Hepatocyte (in vitro differentiated cells): ENCODE results near the gene KMT2D. TPM values are rescaled to one million over a fixed set of nuclear protein-coding genes. Genes with fewer than 3 reads are reported as not detected.

Source experiments
- DNase-seq: peaks from one replicate; pipeline ENCODE4 v3.0.0-alpha.2; 2016; ENCODE audit warnings: low spot score
- H2AFZ ChIP-seq: fragments of 200-600 bp; sonication (generic); 2 replicates; pipeline ENCODE4 v1.6.0; 2016; ENCODE audit warnings: antibody characterized with exemption, mild to moderate bottlenecking
- H3K27ac ChIP-seq: fragments of 200-600 bp; sonication (generic); 2 replicates; pipeline ENCODE4 v1.5.1; 2016; ENCODE audit warnings: mild to moderate bottlenecking
- H3K27me3 ChIP-seq: fragments of 200-600 bp; sonication (generic); 2 replicates; pipeline ENCODE4 v1.6.1; 2016
- H3K36me3 ChIP-seq: fragments of 200-600 bp; sonication (generic); replicated peaks from 2 replicates; pipeline ENCODE4 v1.5.1; 2016; ENCODE audit warnings: low read depth; ENCODE audit not compliant: insufficient read depth
- H3K4me1 ChIP-seq: fragments of 200-600 bp; sonication (generic); 2 replicates; pipeline ENCODE4 v1.5.1; 2016; ENCODE audit warnings: mild to moderate bottlenecking, moderate library complexity; ENCODE audit not compliant: insufficient read depth
- H3K4me2 ChIP-seq: fragments of 200-600 bp; sonication (generic); 2 replicates; pipeline ENCODE4 v1.6.0; 2016
- H3K4me3 ChIP-seq: fragments of 200-600 bp; sonication (generic); 2 replicates; pipeline ENCODE4 v1.5.1; 2016; ENCODE audit warnings: mild to moderate bottlenecking
- H3K79me2 ChIP-seq: fragments of 200-600 bp; sonication (generic); 2 replicates; pipeline ENCODE4 v1.6.0; 2017; ENCODE audit warnings: mild to moderate bottlenecking
- H3K9me2 ChIP-seq: fragments of 200-600 bp; sonication (generic); replicated peaks from 2 replicates; pipeline ENCODE4 v1.6.0; 2017; ENCODE audit warnings: mild to moderate bottlenecking; ENCODE audit not compliant: insufficient read depth
- H3K9me3 ChIP-seq: fragments of 200-600 bp; sonication (generic); 2 replicates; pipeline ENCODE4 v1.5.1; 2016; ENCODE audit warnings: low read depth, mild to moderate bottlenecking
- H4K20me1 ChIP-seq: fragments of 200-600 bp; sonication (generic); 2 replicates; pipeline ENCODE4 v1.6.0; 2016; ENCODE audit warnings: mild to moderate bottlenecking; ENCODE audit not compliant: insufficient read depth, poor library complexity, severe bottlenecking
- EZH2 ChIP-seq: fragments of 200-600 bp; sonication (generic); IDR thresholded peaks from 2 replicates; pipeline ENCODE4 v1.6.1; 2016; ENCODE audit warnings: antibody characterized with exemption, mild to moderate bottlenecking, borderline replicate concordance
- EZH2phosphoT487 ChIP-seq: fragments of 200-600 bp; sonication (generic); IDR thresholded peaks from one replicate; pipeline ENCODE4 v1.6.1; 2018; ENCODE audit warnings: antibody characterized with exemption, mild to moderate bottlenecking, low read depth, moderate library complexity; ENCODE audit not compliant: unreplicated experiment, severe bottlenecking
- WGBS: methylation state at CpG from one replicate; pipeline ENCODE4 v1.1.6; 2016; ENCODE audit warnings: low lambda C conversion rate; ENCODE audit errors: missing lambda C conversion rate; 5-methylcytosine and 5-hydroxymethylcytosine counted together
- polyA plus RNA-seq: library from polyadenylated mRNA; unstranded; fragments of >200 nt; fragmentation: Nextera tagmentation; extraction: Ambion mirVana; gene quantifications from 2 replicates; pipeline ENCODE4 v1.2.1, GENCODE V29; 2016
- total RNA-seq: library from RNA; depleted of rRNA; stranded (reverse); fragments of >200 nt; gene quantifications from 2 replicates; pipeline ENCODE4 v1.2.3, GENCODE V29; 2014
- TF ChIP-seq, protein P1 (sequence below): fragments of 200-600 bp; sonication (generic); IDR thresholded peaks from 2 replicates; pipeline ENCODE4 v1.5.1; 2016; ENCODE audit warnings: antibody characterized with exemption, mild to moderate bottlenecking; ENCODE audit not compliant: poor library complexity

The KMT2D gene
- total and polyA plus RNA-seq, 2 experiments from 2014 or later: 31.2 to 37.3 TPM

DNA sequence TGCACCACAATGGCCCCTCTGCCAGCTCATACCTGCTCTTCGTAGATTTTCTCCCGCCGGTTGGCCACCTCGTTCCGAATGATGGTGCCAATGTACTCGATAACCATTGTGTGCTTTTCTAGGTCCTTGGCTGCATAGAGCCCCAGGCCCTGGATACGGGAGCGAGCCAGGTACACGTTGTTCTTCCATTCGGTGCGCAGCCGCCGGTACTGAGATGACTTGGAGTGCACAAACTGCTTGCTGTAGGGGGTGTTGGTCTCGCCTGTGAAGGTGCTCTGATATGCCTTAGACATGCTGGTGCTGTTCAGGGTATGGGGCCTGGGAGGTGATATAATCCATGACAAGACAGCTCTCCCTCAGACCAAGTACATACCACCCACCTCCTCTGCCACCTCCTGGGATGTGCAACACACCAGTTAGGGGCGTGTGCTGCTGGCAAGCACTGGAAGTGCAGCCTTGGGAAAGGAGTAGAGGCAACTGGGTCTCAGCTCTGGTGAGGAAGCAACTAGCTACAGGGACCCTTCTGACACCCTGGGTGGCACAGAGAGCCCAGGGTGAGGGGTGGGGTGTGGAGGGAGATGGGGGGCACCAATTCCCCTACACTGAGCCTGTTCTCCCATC is 37.9 kb downstream of the KMT2D start:
- Histone ChIP-seq H3K79me2 (no peaks in the 10 kb centered on the region), H2AFZ (no peak overlapping the region), H3K27me3 (no peaks in the 10 kb centered on the region), H3K36me3 (no peaks in the 10 kb centered on the region), H3K27ac (no peak overlapping the region), H3K9me3 (no peaks in the 10 kb centered on the region), H3K9me2 (no peaks in the 10 kb centered on the region), H3K4me1 (peaks cover 7% of the 10 kb centered on the region), H4K20me1 (no peaks in the 10 kb centered on the region), H3K4me3 (no peak overlapping the region), H3K4me2 (no peak overlapping the region)
- TF ChIP-seq EZH2: no peak
- no peak for TF ChIP-seq EZH2phosphoT487
- TF ChIP-seq, protein P1, sequence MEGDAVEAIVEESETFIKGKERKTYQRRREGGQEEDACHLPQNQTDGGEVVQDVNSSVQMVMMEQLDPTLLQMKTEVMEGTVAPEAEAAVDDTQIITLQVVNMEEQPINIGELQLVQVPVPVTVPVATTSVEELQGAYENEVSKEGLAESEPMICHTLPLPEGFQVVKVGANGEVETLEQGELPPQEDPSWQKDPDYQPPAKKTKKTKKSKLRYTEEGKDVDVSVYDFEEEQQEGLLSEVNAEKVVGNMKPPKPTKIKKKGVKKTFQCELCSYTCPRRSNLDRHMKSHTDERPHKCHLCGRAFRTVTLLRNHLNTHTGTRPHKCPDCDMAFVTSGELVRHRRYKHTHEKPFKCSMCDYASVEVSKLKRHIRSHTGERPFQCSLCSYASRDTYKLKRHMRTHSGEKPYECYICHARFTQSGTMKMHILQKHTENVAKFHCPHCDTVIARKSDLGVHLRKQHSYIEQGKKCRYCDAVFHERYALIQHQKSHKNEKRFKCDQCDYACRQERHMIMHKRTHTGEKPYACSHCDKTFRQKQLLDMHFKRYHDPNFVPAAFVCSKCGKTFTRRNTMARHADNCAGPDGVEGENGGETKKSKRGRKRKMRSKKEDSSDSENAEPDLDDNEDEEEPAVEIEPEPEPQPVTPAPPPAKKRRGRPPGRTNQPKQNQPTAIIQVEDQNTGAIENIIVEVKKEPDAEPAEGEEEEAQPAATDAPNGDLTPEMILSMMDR: no peak
- 98% methylated on average over 15 of the region's 15 CpGs for WGBS
- no peak for DNase-seq

DNA sequence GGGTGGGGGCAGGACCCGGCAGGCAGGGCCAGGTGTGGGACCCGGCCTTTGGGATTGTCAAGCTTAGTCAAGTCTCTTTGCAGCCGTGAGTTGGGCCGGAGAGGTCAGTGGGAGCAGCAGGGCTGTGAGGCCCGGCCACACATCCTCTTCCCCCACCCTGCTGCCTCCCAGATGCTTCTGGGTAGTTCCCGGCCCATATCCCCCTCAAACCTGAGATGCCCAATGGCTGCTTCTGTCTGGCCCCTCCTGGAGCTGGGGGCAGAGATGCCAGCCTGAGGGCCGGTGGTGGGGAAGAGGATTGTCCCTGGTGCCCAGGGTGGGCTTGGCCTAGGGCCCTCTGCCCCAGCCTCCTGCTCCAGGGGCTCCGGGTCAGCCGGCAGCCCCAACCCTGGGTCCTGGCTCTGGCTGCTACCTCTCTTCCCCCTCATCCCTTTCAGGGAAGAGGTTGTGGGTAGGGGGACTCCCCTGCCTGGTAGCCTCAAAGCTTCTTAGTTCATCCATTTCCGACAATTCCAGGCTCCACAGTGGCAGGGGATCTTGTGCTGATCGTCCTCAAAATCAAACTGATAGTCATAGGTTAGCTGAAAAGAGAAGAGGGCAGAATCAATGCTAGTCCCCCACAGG is 39.2 kb downstream of the KMT2D start:
- WGBS: 90% methylated on average over 11 of the region's 11 CpGs
- H3K27ac ChIP-seq: no peak overlapping the region
- no peak overlapping the region for H3K4me2 ChIP-seq
- no peaks in the 10 kb centered on the region for H3K9me3 ChIP-seq
- H3K27me3 ChIP-seq: no peaks in the 10 kb centered on the region
- no peak for DNase-seq
- H3K9me2 ChIP-seq: no peaks in the 10 kb centered on the region
- TF ChIP-seq EZH2: no peak
- TF ChIP-seq EZH2phosphoT487: no peak
- TF ChIP-seq, protein P1: no peak
- no peak overlapping the region for H2AFZ ChIP-seq
- peaks cover 16% of the 10 kb centered on the region for H3K4me1 ChIP-seq
- peaks cover 12% of the 10 kb centered on the region for H3K79me2 ChIP-seq
- H3K4me3 ChIP-seq: no peak overlapping the region
- no peaks in the 10 kb centered on the region for H3K36me3 ChIP-seq
- H4K20me1 ChIP-seq: no peaks in the 10 kb centered on the region

DNA sequence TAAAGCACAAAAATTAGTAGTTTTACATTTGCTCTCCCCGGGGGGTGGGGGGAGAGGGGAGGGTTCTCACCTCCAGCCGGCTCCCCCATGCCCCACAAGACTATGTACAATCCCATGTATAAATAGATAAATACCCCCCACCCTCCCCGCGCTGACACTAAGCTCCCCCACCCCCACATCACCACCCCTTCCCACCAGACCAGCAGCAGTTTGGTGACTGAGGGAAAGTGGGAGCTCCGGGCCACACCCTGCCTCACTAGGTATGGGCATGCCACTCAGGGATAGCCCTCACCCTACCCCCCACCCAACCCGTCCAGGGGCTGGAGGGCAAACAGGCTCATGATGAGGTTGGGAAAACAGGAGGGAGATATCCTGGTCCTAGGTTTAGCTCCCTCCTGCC is 40.2 kb downstream of the KMT2D start:
- peaks cover 16% of the 10 kb centered on the region for H3K4me1 ChIP-seq
- H2AFZ ChIP-seq: no peak overlapping the region
- H3K9me2 ChIP-seq: no peaks in the 10 kb centered on the region
- TF ChIP-seq, protein P1: no peak
- TF ChIP-seq EZH2phosphoT487: no peak
- TF ChIP-seq EZH2: no peak
- DNase-seq: no peak
- H3K79me2 ChIP-seq: peaks cover 16% of the 10 kb centered on the region
- no peak overlapping the region for H3K4me2 ChIP-seq
- H3K9me3 ChIP-seq: no peaks in the 10 kb centered on the region
- WGBS: 88% methylated on average over 4 of the region's 6 CpGs
- no peak overlapping the region for H3K27ac ChIP-seq
- H3K36me3 ChIP-seq: no peaks in the 10 kb centered on the region
- H3K27me3 ChIP-seq: no peaks in the 10 kb centered on the region
- no peaks in the 10 kb centered on the region for H4K20me1 ChIP-seq
- no peak overlapping the region for H3K4me3 ChIP-seq
